ENCODE results near the gene ZXDC.

DNA sequence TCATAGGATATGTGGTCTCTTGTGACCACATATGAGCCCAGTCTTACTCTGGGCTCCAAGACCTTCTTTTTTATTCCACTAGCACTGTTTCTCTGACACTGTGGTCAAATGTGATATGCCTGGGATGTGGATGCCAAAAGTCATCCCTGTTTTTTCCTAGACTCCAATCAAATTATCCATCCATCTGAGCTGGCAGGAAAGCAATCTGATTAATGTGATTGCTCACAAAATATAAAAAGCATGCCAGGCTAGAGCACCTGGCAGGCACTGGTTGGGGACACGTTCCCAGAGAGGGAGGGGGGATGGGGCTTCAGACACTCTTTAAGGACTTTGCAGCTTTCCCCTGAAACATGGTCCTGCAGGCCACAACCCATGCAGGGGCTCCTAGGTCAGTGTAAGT, 84.1 kb downstream of the ZXDC start:
- no peak for TF ChIP-seq CTCF (IDR thresholded peaks at IDR 0.05)
- TF ChIP-seq POLR2A (IDR thresholded peaks at IDR 0.05): no peak

All from uterus (tissue), 2 donors.